Measurements from ENCODE around the gene ZNF618.

The ZNF618 gene

GRCh38 chr9:114002986-114003350, 126.9 kb downstream of the ZNF618 start:
- H3K27me3 ChIP-seq (replicated peaks in 2 of 5; ENCODE audit: control insufficient read depth in 4 of 5, insufficient read depth in 5 of 5, low read length in 4 of 5): no peaks in the 10 kb centered on the region
- no peak overlapping the region for H3K27ac ChIP-seq (ENCODE audit: insufficient read depth in 1 of 2, low read depth in 1 of 2, low read length in 2 of 2, poor library complexity in 1 of 2, severe bottlenecking in 2 of 2)
- CTCF ChIA-PET: interaction anchor here (1.0 to 1.3 kb wide), 2 partner anchors 30 to 114 kb away, joined by 3 read pairs; no protein-coding TSS in a partner anchor
- no peaks in the 10 kb centered on the region for H3K9me3 ChIP-seq (ENCODE audit: control extremely low read depth in 1 of 5, control insufficient read depth in 4 of 5, insufficient read depth in 2 of 5, low read depth in 1 of 5, low read length in 4 of 5)
- no peak overlapping the region for H3K4me3 ChIP-seq (ENCODE audit: control insufficient read depth in 1 of 7, extremely low read depth in 1 of 7, insufficient read depth in 4 of 7, low read depth in 2 of 7, low read length in 6 of 7)
- WGBS (ENCODE audit: insufficient coverage): 98% methylated on average over 5 of the region's 5 CpGs
- POLR2A ChIA-PET: no interaction called here
- peaks cover 0 to 27% (median 5%) of the 10 kb centered on the region in 4 experiments for H3K36me3 ChIP-seq (ENCODE audit: control insufficient read depth in 4 of 4, insufficient read depth in 4 of 4, low read length in 3 of 4)
- H3K4me1 ChIP-seq (ENCODE audit: control extremely low read depth in 1 of 4, control insufficient read depth in 4 of 4, insufficient read depth in 4 of 4, low read length in 3 of 4): peaks cover 0 to 34% (median 25%) of the 10 kb centered on the region in 4 experiments
- no peak for DNase-seq

DNA sequence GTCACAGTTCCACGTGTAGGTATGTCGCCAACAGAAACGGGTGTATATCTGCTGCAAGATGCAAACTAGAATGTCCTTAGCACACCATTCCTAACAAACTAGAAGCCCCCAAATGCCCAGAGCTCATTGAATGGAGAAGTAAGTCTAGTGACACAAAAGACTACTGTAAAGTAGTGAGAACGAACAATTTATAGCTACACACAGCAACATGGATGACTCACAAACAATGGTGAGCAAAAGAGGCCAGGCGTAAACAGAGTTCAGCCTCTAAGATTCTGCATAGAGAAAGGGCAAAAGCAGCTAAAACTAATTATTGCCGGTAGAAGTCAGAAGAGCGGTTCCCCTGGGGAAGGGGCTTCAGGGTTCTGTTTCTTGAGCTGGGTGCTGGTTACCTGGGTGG, 127.2 kb downstream of the ZNF618 start:
- no peak overlapping the region for H3K27ac ChIP-seq (ENCODE audit: insufficient read depth in 1 of 2, low read depth in 1 of 2, low read length in 2 of 2, poor library complexity in 1 of 2, severe bottlenecking in 2 of 2)
- H3K9me3 ChIP-seq (ENCODE audit: control extremely low read depth in 1 of 5, control insufficient read depth in 4 of 5, insufficient read depth in 2 of 5, low read depth in 1 of 5, low read length in 4 of 5): no peaks in the 10 kb centered on the region
- H3K4me1 ChIP-seq (ENCODE audit: control extremely low read depth in 1 of 4, control insufficient read depth in 4 of 4, insufficient read depth in 4 of 4, low read length in 3 of 4): peaks cover 0 to 34% (median 25%) of the 10 kb centered on the region in 4 experiments
- no peak overlapping the region for H3K4me3 ChIP-seq (ENCODE audit: control insufficient read depth in 1 of 7, extremely low read depth in 1 of 7, insufficient read depth in 4 of 7, low read depth in 2 of 7, low read length in 6 of 7)
- 79% methylated on average over 4 of the region's 7 CpGs for WGBS (ENCODE audit: insufficient coverage)
- POLR2A ChIA-PET: no interaction called here
- CTCF ChIA-PET: interaction anchor here (0.6 to 1.3 kb wide), 4 partner anchors 30 to 196 kb away, joined by 3 read pairs; no protein-coding TSS in a partner anchor
- peaks cover 0 to 30% (median 6%) of the 10 kb centered on the region in 4 experiments for H3K36me3 ChIP-seq (ENCODE audit: control insufficient read depth in 4 of 4, insufficient read depth in 4 of 4, low read length in 3 of 4)
- DNase-seq: peak in 2 of 3 donors; percentile 10 to 26
- no peaks in the 10 kb centered on the region for H3K27me3 ChIP-seq (replicated peaks in 2 of 5; ENCODE audit: control insufficient read depth in 4 of 5, insufficient read depth in 5 of 5, low read length in 4 of 5)

DNA sequence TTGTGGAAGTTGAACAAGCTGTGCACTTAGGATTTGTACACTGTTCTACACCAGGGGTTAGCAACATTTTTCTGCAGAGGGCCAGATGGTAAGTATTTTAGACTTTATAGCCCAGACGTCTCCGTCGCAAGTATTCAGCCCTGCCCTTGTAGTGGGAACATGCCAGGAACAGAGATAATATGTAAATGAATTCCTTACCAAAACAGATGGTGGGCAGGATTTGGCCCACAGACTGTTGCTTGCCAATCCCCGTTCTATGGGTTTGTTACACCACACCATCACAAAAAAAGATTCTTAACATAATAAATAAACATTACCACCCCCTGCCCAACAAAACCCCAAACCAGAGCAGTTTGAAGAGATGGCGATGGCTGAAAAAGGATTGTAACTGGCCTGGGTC, 127.6 kb downstream of the ZNF618 start:
- no peaks in the 10 kb centered on the region for H3K9me3 ChIP-seq (ENCODE audit: control extremely low read depth in 1 of 5, control insufficient read depth in 4 of 5, insufficient read depth in 2 of 5, low read depth in 1 of 5, low read length in 4 of 5)
- WGBS (ENCODE audit: insufficient coverage): 24% methylated on average over 5 of the region's 5 CpGs
- H3K36me3 ChIP-seq (ENCODE audit: control insufficient read depth in 4 of 4, insufficient read depth in 4 of 4, low read length in 3 of 4): peaks cover 0 to 34% (median 6%) of the 10 kb centered on the region in 4 experiments
- ChIA-PET CTCF (interaction anchor here (0.6 to 1.3 kb wide), 3 partner anchors 29 to 196 kb away, joined by 3 read pairs; no protein-coding TSS in a partner anchor), POLR2A (no interaction called here)
- peaks cover 0 to 34% (median 25%) of the 10 kb centered on the region in 4 experiments for H3K4me1 ChIP-seq (ENCODE audit: control extremely low read depth in 1 of 4, control insufficient read depth in 4 of 4, insufficient read depth in 4 of 4, low read length in 3 of 4)
- no peaks in the 10 kb centered on the region for H3K27me3 ChIP-seq (replicated peaks in 2 of 5; ENCODE audit: control insufficient read depth in 4 of 5, insufficient read depth in 5 of 5, low read length in 4 of 5)
- no peak overlapping the region for H3K4me3 ChIP-seq (ENCODE audit: control insufficient read depth in 1 of 7, extremely low read depth in 1 of 7, insufficient read depth in 4 of 7, low read depth in 2 of 7, low read length in 6 of 7)
- no peak overlapping the region for H3K27ac ChIP-seq (ENCODE audit: insufficient read depth in 1 of 2, low read depth in 1 of 2, low read length in 2 of 2, poor library complexity in 1 of 2, severe bottlenecking in 2 of 2)
- DNase-seq: peak in 2 of 3 donors; percentile 47 to 70

DNA sequence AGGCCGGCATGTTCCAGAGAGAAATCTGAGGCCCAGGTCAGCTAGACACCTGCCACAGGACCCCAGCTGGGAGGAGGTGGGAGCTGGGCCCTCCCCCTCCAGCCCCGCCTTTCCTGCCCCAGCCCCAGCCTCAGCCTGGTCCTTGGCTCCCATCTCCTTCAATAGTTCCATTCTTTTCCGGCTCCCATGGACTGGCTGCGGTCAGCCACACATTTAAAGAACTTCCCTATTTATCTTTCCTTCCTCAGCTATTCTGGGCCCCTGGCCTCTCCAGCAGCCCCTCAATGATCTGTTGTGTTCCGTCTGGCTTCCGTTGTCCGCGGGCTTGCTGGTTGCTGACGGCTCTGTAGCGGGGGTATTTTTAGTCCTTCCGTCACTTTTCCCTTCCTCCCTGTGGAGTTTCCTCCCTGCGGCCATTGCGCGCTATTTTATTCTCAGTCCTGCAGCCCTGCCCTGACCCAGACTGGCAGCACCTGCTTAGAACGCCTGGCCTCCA, 128.2 kb downstream of the ZNF618 start:
- peak; percentile 17 to 70 (median 62) for DNase-seq
- CTCF ChIA-PET: interaction anchor here (0.6 to 1.0 kb wide), 2 partner anchors 42 to 197 kb away, joined by 3 read pairs; no protein-coding TSS in a partner anchor
- H3K27me3 ChIP-seq (replicated peaks in 2 of 5; ENCODE audit: control insufficient read depth in 4 of 5, insufficient read depth in 5 of 5, low read length in 4 of 5): no peaks in the 10 kb centered on the region
- POLR2A ChIA-PET: no interaction called here
- peak overlapping the region in 1 of 7 experiments; percentile 34 for H3K4me3 ChIP-seq (ENCODE audit: control insufficient read depth in 1 of 7, extremely low read depth in 1 of 7, insufficient read depth in 4 of 7, low read depth in 2 of 7, low read length in 6 of 7)
- 4% methylated on average over 14 of the region's 15 CpGs for WGBS (ENCODE audit: insufficient coverage)
- peaks cover 0 to 30% (median 23%) of the 10 kb centered on the region in 4 experiments for H3K4me1 ChIP-seq (ENCODE audit: control extremely low read depth in 1 of 4, control insufficient read depth in 4 of 4, insufficient read depth in 4 of 4, low read length in 3 of 4)
- H3K9me3 ChIP-seq (ENCODE audit: control extremely low read depth in 1 of 5, control insufficient read depth in 4 of 5, insufficient read depth in 2 of 5, low read depth in 1 of 5, low read length in 4 of 5): no peaks in the 10 kb centered on the region
- H3K27ac ChIP-seq (ENCODE audit: insufficient read depth in 1 of 2, low read depth in 1 of 2, low read length in 2 of 2, poor library complexity in 1 of 2, severe bottlenecking in 2 of 2): no peak overlapping the region
- H3K36me3 ChIP-seq (ENCODE audit: control insufficient read depth in 4 of 4, insufficient read depth in 4 of 4, low read length in 3 of 4): peaks cover 0 to 37% (median 7%) of the 10 kb centered on the region in 4 experiments

DNA sequence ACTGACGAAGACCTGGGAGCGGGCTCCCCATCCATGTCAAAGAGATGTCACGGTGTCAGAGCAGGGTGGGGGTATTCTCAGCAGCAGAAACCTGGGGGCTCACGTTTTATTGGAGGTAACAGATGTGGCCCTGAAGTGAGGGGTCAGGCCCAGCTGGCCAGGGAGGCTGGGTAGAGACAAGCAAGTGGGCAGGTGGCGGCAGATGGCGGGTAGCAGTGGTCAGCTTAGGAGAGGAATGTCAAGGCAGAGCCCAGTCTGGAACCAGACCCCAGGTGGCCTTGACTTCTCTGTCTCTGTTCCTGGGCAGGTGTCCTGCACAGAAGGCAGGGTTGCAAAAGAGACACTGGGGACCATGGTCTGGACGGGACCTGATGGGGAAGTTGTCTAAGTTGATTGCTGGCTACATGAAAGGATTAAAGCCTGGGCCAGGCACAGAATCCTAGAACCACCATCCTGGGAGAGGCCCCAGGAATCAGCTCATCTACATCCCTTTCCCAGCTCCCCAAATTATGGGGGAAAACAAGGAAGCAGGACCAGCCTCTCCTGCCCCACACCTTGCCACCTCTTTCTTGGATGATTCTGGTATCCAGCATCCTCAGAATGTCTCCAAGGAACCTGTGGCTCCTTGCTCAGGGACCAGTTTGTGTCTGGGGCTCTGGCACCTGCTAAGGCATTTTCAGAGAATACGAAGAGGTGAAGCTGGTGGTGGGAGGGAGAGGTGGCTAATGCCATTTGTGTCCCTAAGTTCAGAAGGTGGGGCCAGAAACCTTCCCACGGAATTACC, 129.5 kb downstream of the ZNF618 start:
- Histone ChIP-seq H3K4me3 (ENCODE audit: control insufficient read depth in 1 of 7, extremely low read depth in 1 of 7, insufficient read depth in 4 of 7, low read depth in 2 of 7, low read length in 6 of 7) (no peak overlapping the region), H3K27ac (ENCODE audit: insufficient read depth in 1 of 2, low read depth in 1 of 2, low read length in 2 of 2, poor library complexity in 1 of 2, severe bottlenecking in 2 of 2) (no peak overlapping the region), H3K9me3 (ENCODE audit: control extremely low read depth in 1 of 5, control insufficient read depth in 4 of 5, insufficient read depth in 2 of 5, low read depth in 1 of 5, low read length in 4 of 5) (no peaks in the 10 kb centered on the region), H3K36me3 (ENCODE audit: control insufficient read depth in 4 of 4, insufficient read depth in 4 of 4, low read length in 3 of 4) (peaks cover 0 to 35% (median 7%) of the 10 kb centered on the region in 4 experiments), H3K27me3 (replicated peaks in 2 of 5; ENCODE audit: control insufficient read depth in 4 of 5, insufficient read depth in 5 of 5, low read length in 4 of 5) (no peaks in the 10 kb centered on the region), H3K4me1 (ENCODE audit: control extremely low read depth in 1 of 4, control insufficient read depth in 4 of 4, insufficient read depth in 4 of 4, low read length in 3 of 4) (peaks cover 0 to 21% (median 18%) of the 10 kb centered on the region in 4 experiments)
- ChIA-PET POLR2A (no interaction called here), CTCF (interaction anchor here (1.3 kb wide), 1 partner anchor 43 kb away, joined by 3 read pairs; no protein-coding TSS in a partner anchor)
- DNase-seq: no peak
- 75% methylated on average over 6 of the region's 9 CpGs for WGBS (ENCODE audit: insufficient coverage)

DNA sequence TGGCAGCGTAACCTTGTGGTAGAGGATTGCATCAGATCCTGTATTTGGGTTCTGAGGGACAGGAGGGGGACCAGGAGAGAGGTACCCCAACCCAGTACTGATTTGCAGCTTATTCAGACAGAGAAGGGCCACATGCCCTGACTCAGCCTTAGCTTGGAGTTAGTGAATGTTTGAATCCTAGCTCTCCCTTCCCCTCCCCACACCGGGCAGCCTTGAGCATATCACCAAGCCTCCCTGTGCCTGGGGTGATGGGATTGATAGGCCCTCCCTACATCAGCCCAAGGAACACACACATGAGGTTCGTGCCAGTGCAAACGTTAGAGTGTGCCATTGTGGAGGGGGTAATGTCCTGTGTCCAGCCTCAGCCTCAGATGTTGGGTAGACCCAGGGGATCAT, 130.0 kb downstream of the ZNF618 start:
- H3K27ac ChIP-seq (ENCODE audit: insufficient read depth in 1 of 2, low read depth in 1 of 2, low read length in 2 of 2, poor library complexity in 1 of 2, severe bottlenecking in 2 of 2): no peak overlapping the region
- POLR2A ChIA-PET: no interaction called here
- no peaks in the 10 kb centered on the region for H3K27me3 ChIP-seq (replicated peaks in 2 of 5; ENCODE audit: control insufficient read depth in 4 of 5, insufficient read depth in 5 of 5, low read length in 4 of 5)
- no peak for DNase-seq
- H3K36me3 ChIP-seq (ENCODE audit: control insufficient read depth in 4 of 4, insufficient read depth in 4 of 4, low read length in 3 of 4): peaks cover 4 to 39% (median 7%) of the 10 kb centered on the region in 4 experiments
- CTCF ChIA-PET: interaction anchor here (0.6 to 1.3 kb wide), 2 partner anchors 43 to 170 kb away, joined by 3 to 4 read pairs; no protein-coding TSS in a partner anchor
- no peak overlapping the region for H3K4me3 ChIP-seq (ENCODE audit: control insufficient read depth in 1 of 7, extremely low read depth in 1 of 7, insufficient read depth in 4 of 7, low read depth in 2 of 7, low read length in 6 of 7)
- H3K9me3 ChIP-seq (ENCODE audit: control extremely low read depth in 1 of 5, control insufficient read depth in 4 of 5, insufficient read depth in 2 of 5, low read depth in 1 of 5, low read length in 4 of 5): no peaks in the 10 kb centered on the region
- peaks cover 0 to 21% (median 18%) of the 10 kb centered on the region in 4 experiments for H3K4me1 ChIP-seq (ENCODE audit: control extremely low read depth in 1 of 4, control insufficient read depth in 4 of 4, insufficient read depth in 4 of 4, low read length in 3 of 4)
- WGBS (ENCODE audit: insufficient coverage): no CpG with 5 or more reads among the region's 4 CpGs
